BJ (cell line): ENCODE measurements around the gene PF4V1. TPM values are rescaled to one million over a fixed set of nuclear protein-coding genes. Genes with fewer than 3 reads are reported as not detected.
"Not testable (repeated sequence)": the region's sequence is repeated elsewhere in the genome, so short reads cannot be mapped to it uniquely, and the experiment has no call there.

ENCODE experiments used
- CTCF ChIA-PET: fragments of 350-600 bp; formaldehyde crosslinking; extraction: SDS; loops from one replicate; lab custom pipeline; 2021; ENCODE audit warnings: antibody characterized with exemption, inconsistent platforms; lab: Yijun Ruan, JAX
- POLR2A ChIA-PET: fragments of 300-600 bp; sonication (Branson Sonifier 250); formaldehyde crosslinking; extraction: SDS; loops from one replicate; lab custom pipeline; 2021; ENCODE audit warnings: antibody characterized with exemption; lab: Charles Lee
- DNase-seq: peaks from one replicate; pipeline ENCODE4 v3.0.0-alpha.2; 2011; ENCODE audit warnings: low read depth
- H3K27me3 ChIP-seq: 2 replicates; pipeline ENCODE4 v1.6.0; 2011; ENCODE audit warnings: low read length; ENCODE audit not compliant: control insufficient read depth, insufficient read depth
- H3K36me3 ChIP-seq: 2 replicates; pipeline ENCODE4 v1.5.1; 2011; ENCODE audit warnings: low read length; ENCODE audit not compliant: control insufficient read depth, insufficient read depth
- H3K4me3 ChIP-seq: 2 replicates; pipeline ENCODE4 v1.5.1; 2011; ENCODE audit warnings: low read depth, mild to moderate bottlenecking, control low read depth, low read length
- polyA plus RNA-seq: library from polyadenylated mRNA; depleted of rRNA; stranded (reverse); fragments of >200 nt; gene quantifications from 2 replicates; pipeline ENCODE4 v1.2.3, GENCODE V29; 2011
- TF ChIP-seq, protein P1 (sequence below): IDR thresholded peaks from 2 replicates; pipeline ENCODE4 v1.5.1; 2011; ENCODE audit warnings: low read depth, mild to moderate bottlenecking, control low read depth, inconsistent platforms, low read length, moderate library complexity; ENCODE audit not compliant: insufficient read depth

The PF4V1 gene
- polyA plus RNA-seq, 1 experiment: not detected

DNA sequence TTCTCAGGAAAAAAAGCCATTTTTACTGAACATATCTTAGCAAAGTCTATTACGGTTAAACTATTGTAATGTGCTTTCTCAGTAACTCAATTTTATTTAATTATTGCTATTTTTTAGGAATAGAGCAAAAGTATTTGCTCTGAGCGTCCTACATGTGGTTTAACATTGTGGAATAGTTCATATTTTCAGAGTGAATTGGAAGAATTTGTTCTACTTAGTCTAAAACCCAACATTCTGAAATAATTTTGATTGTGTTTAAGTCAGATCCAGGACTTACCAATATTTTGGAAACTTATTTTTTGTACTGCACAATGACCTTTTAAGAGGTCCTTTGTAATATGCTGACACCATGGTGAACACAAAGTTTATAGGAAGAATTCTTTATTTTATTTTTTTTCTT lies 43.3 kb downstream of the PF4V1 start:
- no peak for DNase-seq
- no peak overlapping the region for H3K4me3 ChIP-seq
- no peaks in the 10 kb centered on the region for H3K36me3 ChIP-seq
- ChIA-PET CTCF (interaction anchor here (0.9 kb wide), 1 partner anchor 235 kb away, joined by 3 read pairs; no protein-coding TSS in a partner anchor), POLR2A (no interaction called here)
- TF ChIP-seq, protein P1, sequence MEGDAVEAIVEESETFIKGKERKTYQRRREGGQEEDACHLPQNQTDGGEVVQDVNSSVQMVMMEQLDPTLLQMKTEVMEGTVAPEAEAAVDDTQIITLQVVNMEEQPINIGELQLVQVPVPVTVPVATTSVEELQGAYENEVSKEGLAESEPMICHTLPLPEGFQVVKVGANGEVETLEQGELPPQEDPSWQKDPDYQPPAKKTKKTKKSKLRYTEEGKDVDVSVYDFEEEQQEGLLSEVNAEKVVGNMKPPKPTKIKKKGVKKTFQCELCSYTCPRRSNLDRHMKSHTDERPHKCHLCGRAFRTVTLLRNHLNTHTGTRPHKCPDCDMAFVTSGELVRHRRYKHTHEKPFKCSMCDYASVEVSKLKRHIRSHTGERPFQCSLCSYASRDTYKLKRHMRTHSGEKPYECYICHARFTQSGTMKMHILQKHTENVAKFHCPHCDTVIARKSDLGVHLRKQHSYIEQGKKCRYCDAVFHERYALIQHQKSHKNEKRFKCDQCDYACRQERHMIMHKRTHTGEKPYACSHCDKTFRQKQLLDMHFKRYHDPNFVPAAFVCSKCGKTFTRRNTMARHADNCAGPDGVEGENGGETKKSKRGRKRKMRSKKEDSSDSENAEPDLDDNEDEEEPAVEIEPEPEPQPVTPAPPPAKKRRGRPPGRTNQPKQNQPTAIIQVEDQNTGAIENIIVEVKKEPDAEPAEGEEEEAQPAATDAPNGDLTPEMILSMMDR: no peak
- no peaks in the 10 kb centered on the region for H3K27me3 ChIP-seq

DNA sequence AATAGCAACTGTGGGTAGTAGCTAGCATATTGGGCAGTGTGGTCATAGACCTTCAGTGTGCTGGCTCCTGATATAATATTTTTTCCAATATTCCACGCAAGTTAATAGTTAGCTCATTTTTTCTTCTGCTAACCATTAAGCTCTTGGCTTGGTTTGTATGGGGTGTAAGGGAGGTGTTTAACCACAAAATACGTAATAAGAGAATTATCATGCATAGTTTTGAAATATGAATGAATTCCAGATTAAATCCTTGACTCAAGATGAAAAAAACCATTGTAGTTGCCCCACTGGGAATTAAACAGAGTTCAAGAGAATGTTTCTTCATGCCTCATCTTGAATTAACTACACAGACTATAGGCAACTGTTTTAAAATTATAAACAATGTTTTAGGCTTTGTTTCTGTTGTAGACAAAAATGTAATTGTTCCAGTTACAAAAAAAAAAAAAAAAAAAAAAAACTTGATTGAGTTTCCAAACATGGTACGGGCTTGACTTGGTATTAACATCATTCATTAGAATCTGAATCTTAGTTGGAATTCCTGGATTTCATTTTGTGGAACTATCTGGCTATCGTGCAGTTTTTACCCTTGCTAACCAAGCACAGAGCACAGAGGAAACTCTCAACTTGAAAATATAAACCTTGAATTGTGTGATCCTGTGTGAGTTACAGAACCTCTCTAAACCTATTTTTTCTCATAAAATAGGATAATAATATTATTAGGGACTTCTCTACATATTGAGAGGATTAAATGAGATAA lies 44.5 kb downstream of the PF4V1 start:
- Histone ChIP-seq H3K36me3 (no peaks in the 10 kb centered on the region), H3K4me3 (no peak overlapping the region), H3K27me3 (no peaks in the 10 kb centered on the region)
- no peak for DNase-seq
- TF ChIP-seq, protein P1: no peak
- ChIA-PET POLR2A (interaction anchor here (0.7 kb wide), 1 partner anchor 17 kb away, joined by 14 read pairs; no protein-coding TSS in a partner anchor), CTCF (interaction anchor here (0.9 to 1.4 kb wide), 2 partner anchors 37 to 236 kb away, joined by 3 read pairs; no protein-coding TSS in a partner anchor)

DNA sequence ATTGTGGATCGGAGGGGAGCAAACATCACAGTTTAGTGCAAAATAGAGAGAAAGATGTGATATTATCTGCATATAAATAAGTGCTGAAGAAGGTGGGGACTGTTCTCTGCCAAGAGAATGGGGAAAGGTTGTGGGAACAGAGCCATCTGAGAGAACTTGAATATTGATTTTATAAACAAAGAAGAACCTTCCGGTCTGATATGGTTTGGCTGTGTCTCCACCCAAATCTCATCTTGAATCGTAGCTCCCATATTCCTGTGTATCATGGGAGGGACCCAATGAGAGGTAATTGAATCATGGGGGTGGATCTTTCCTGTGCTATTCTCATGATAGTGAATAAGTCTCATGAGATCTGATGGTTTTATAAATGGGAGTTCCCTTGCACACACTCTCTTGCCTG lies 46.2 kb downstream of the PF4V1 start:
- DNase-seq, H3K36me3 ChIP-seq, H3K4me3 ChIP-seq, H3K27me3 ChIP-seq, POLR2A ChIA-PET: not testable (repeated sequence)
- CTCF ChIA-PET: interaction anchor here (0.6 to 3.3 kb wide), 4 partner anchors 19 to 371 kb away, joined by 3 to 10 read pairs (median 3); no protein-coding TSS in a partner anchor

DNA sequence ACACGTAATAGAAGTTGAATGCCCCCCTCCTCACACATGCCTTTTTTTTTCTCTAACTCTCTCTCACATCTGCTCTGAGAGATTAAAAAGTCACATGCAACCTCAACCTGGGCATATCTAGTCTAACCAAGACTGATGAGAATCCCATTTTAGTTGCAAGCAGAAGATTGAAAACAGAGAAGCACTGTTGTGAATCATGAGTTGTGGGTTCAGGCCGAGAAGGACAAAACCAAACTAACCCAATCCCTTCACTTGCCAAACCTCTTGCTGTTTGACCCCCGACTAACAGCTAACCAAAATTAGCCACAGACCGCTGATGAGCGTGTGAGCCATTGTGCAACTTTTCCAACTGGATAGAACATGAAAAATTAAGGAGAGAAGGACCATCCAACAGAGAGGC lies 47.9 kb downstream of the PF4V1 start:
- ChIA-PET CTCF (interaction anchor here (0.7 to 3.3 kb wide), 3 partner anchors 10 to 239 kb away, joined by 3 to 10 read pairs (median 3); partner anchors contain the start of gene CXCL2), POLR2A (no interaction called here)
- H3K4me3 ChIP-seq: no peak overlapping the region
- TF ChIP-seq, protein P1: no peak
- no peak for DNase-seq
- H3K27me3 ChIP-seq: no peaks in the 10 kb centered on the region
- no peaks in the 10 kb centered on the region for H3K36me3 ChIP-seq

DNA sequence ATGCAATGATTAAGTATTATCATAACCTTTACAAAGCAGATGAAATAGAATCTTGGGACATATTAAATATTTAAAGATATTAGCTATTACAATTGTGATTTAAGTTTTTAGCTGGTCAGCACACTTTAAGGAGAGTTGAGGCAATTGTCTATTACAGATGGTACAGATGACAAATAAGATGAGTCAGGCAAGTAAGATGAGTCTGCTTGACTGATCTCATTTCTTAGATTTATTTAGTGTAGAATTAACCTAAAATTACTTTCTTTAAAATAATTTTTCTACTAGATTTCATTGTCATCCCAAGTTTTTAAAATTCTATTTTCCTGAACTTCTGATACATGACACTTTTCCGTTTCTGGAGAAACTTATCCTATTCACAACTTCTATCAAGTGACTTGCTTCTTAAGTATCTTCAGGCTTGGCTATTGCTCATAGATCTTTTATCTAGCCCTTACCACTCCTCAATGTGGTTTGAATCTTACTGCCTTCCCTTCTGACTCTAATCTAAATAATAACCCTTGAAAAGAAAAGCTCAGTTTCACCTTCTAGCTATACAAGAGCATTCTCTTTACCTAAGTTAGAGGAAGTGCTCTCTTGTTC lies 49.0 kb downstream of the PF4V1 start:
- CTCF ChIA-PET: interaction anchor here (0.6 to 1.6 kb wide), 3 partner anchors 197 to 240 kb away, joined by 3 read pairs; partner anchors contain the start of gene CXCL2
- no peaks in the 10 kb centered on the region for H3K27me3 ChIP-seq
- TF ChIP-seq, protein P1: no peak
- no peaks in the 10 kb centered on the region for H3K36me3 ChIP-seq
- POLR2A ChIA-PET: interaction anchor here (0.6 kb wide), 2 partner anchors 15 to 207 kb away, joined by 4 to 6 read pairs; no protein-coding TSS in a partner anchor
- DNase-seq: no peak
- H3K4me3 ChIP-seq: no peak overlapping the region
